ENCODE data around the gene PLAAT4. TPM values are rescaled to one million over a fixed set of nuclear protein-coding genes. Genes with fewer than 3 reads are reported as not detected.

PLAAT4 gene
- total RNA-seq, 1 experiment from 2014 or later = 3.5 TPM

GRCh38 chr11:63590024-63590788, 53.6 kb downstream of the PLAAT4 start:
- Histone ChIP-seq H3K9ac (ENCODE audit: extremely low read depth, insufficient read length, low read length) (no peak overlapping the region), H2BK12ac (ENCODE audit: insufficient read length, low read depth, low read length) (no peak overlapping the region), H3K56ac (ENCODE audit: insufficient read length, low read depth, low read length) (no peak overlapping the region), H4K8ac (replicated peaks; ENCODE audit: insufficient read length, low read depth, low read length) (no peak overlapping the region), H3K18ac (ENCODE audit: insufficient read length, low read depth, low read length) (no peak overlapping the region), H2BK20ac (ENCODE audit: low read depth, low read length, poor library complexity, severe bottlenecking) (no peak overlapping the region), H3K9me3 (ENCODE audit: control insufficient read depth, low read depth, low read length) (no peaks in the 10 kb centered on the region), H4K20me1 (ENCODE audit: control insufficient read depth, insufficient read depth, insufficient read length) (no peaks in the 10 kb centered on the region), H3T11ph (ENCODE audit: low read length) (no peak overlapping the region), H2BK5ac (ENCODE audit: insufficient read length, low read length) (no peak overlapping the region), H4K91ac (ENCODE audit: insufficient read length, low read depth, low read length) (no peak overlapping the region), H2BK15ac (ENCODE audit: low read depth, low read length) (no peak overlapping the region), H3K14ac (ENCODE audit: insufficient read depth, low read length) (no peak overlapping the region), H3K4me1 (ENCODE audit: insufficient read depth, low read length) (no peaks in the 10 kb centered on the region; the same call in 1 of the 2 replicates), H2AK5ac (ENCODE audit: insufficient read length, low read length) (no peak overlapping the region), H3K23me2 (ENCODE audit: insufficient read length, low read depth, low read length, poor library complexity, severe bottlenecking) (no peaks in the 10 kb centered on the region), H2BK120ac (ENCODE audit: low read depth, low read length, poor library complexity, severe bottlenecking) (no peak overlapping the region), H3K27ac (ENCODE audit: insufficient read length, low read depth, low read length) (no peak overlapping the region), H2AFZ (ENCODE audit: low read length) (no peak overlapping the region), H3K4me2 (ENCODE audit: insufficient read depth, insufficient read length, low read length) (no peak overlapping the region), H3K4ac (ENCODE audit: low read depth, low read length) (no peak overlapping the region), H3K23ac (ENCODE audit: insufficient read length, low read depth, low read length) (no peak overlapping the region), H3K79me2 (ENCODE audit: insufficient read depth, low read length) (no peaks in the 10 kb centered on the region), H4K5ac (ENCODE audit: insufficient read length, low read depth, low read length) (no peak overlapping the region), H3K27me3 (ENCODE audit: insufficient read depth, low read length) (no peaks in the 10 kb centered on the region), H3K79me1 (ENCODE audit: insufficient read depth, low read depth, low read length, poor library complexity, severe bottlenecking) (no peaks in the 10 kb centered on the region)
- Mint-ChIP-seq H3K36me3 (ENCODE audit: insufficient read depth in 1 of 3, low read depth in 3 of 3) (peaks cover 10 to 98% (median 81%) of the 10 kb centered on the region in 3 experiments), H3K27me3 (ENCODE audit: low read depth) (no peaks in the 10 kb centered on the region), H3K4me1 (peaks cover 3 to 18% of the 10 kb centered on the region in 2 experiments; a peak in 3 of 4 replicates), H3K27ac (peak overlapping the region in 2 of 3 experiments; percentile 4 to 53; a peak in 2 of 7 replicates), H3K9me3 (no peaks in the 10 kb centered on the region), H3K4me3 (no peak overlapping the region)
- no CpG with 5 or more reads among the region's 18 CpGs for WGBS (ENCODE audit: extremely low coverage, insufficient read length, low lambda C conversion rate)
- TF ChIP-seq CTCF (conservative IDR thresholded peaks at IDR 0.05) = no peak
- no peak for DNase-seq

Data from H9 (cell line).